ENCODE data around the gene BLID. TPM values are rescaled to one million over a fixed set of nuclear protein-coding genes. Genes with fewer than 3 reads are reported as not detected.

The BLID gene
- total RNA-seq, 1 donor from 2014 or later: 0.56 TPM

- no peak for ATAC-seq
Measured at GRCh38 chr11:122075016-122075415, 41.0 kb downstream of the BLID start.

- no peak for ATAC-seq
Measured at GRCh38 chr11:122074022-122074421, 42.0 kb downstream of the BLID start.

GRCh38 chr11:122071709-122072202, 44.3 kb downstream of the BLID start:
- ATAC-seq: no peak

- ATAC-seq: no peak
Measured at GRCh38 chr11:122069707-122070360, 46.2 kb downstream of the BLID start.

GRCh38 chr11:122068837-122069236, 47.2 kb downstream of the BLID start:
- no peak for ATAC-seq

- no peak for ATAC-seq
Measured at GRCh38 chr11:122068141-122068540, 47.9 kb downstream of the BLID start.

Measured in esophagus mucosa (tissue), 1 donor.